Measurements from ENCODE around the gene PLEKHA4.

Gene PLEKHA4

GRCh38 chr19:48815870-48816501 is 52.4 kb downstream of the PLEKHA4 start:
- no peak for TF ChIP-seq CTCF (IDR thresholded peaks at IDR 0.05; ENCODE audit: low read depth, low read length)
- H3K4me3 ChIP-seq (ENCODE audit: low read depth, low read length) = no peak overlapping the region

- TF ChIP-seq CTCF (IDR thresholded peaks at IDR 0.05; ENCODE audit: low read depth, low read length) = no peak
Measured at GRCh38 chr19:48814895-48815294, 53.5 kb downstream of the PLEKHA4 start.

GRCh38 chr19:48813123-48813913 is 55.1 kb downstream of the PLEKHA4 start:
- no peak for TF ChIP-seq CTCF (IDR thresholded peaks at IDR 0.05; ENCODE audit: low read depth, low read length)

More at GRCh38 chr19:48814895-48815294, 53.5 kb downstream of the PLEKHA4 start:
- no peak overlapping the region for H3K4me3 ChIP-seq (ENCODE audit: low read depth, low read length)

GRCh38 chr19:48812094-48812929 is 56.1 kb downstream of the PLEKHA4 start:
- peak overlapping the region; percentile 74; the same call in 1 of the 2 replicates for H3K4me3 ChIP-seq (ENCODE audit: low read depth, low read length)
- TF ChIP-seq CTCF (IDR thresholded peaks at IDR 0.05; ENCODE audit: low read depth, low read length) = no peak

More at GRCh38 chr19:48813123-48813913, 55.1 kb downstream of the PLEKHA4 start:
- H3K4me3 ChIP-seq (ENCODE audit: low read depth, low read length) = no peak overlapping the region

- H3K4me3 ChIP-seq (ENCODE audit: low read depth, low read length) = peak overlapping the region; percentile 74
- TF ChIP-seq CTCF (IDR thresholded peaks at IDR 0.05; ENCODE audit: low read depth, low read length) = no peak
Measured at GRCh38 chr19:48810151-48810550, 58.3 kb downstream of the PLEKHA4 start.

GRCh38 chr19:48807590-48808308 is 60.7 kb downstream of the PLEKHA4 start:
- no peak overlapping the region for H3K4me3 ChIP-seq (ENCODE audit: low read depth, low read length)

More at GRCh38 chr19:48807590-48808308, 60.7 kb downstream of the PLEKHA4 start:
- no peak for TF ChIP-seq CTCF (IDR thresholded peaks at IDR 0.05; ENCODE audit: low read depth, low read length)
